Measurements from ENCODE around the gene OR7D4. TPM values are rescaled to one million over a fixed set of nuclear protein-coding genes. Genes with fewer than 3 reads are reported as not detected.
"Not testable (repeated sequence)": the region's sequence is repeated elsewhere in the genome, so short reads cannot be mapped to it uniquely, and the experiment has no call there.

OR7D4 gene
- polyA plus RNA-seq, 1 of the 3 experiments (the other 2 are of a cell fraction), result not detected

- no peaks in the 10 kb centered on the region for H4K20me1 ChIP-seq (ENCODE audit: insufficient read depth)
- H3K4me3 ChIP-seq (ENCODE audit: low read depth in 2 of 2, low read length in 1 of 2), result peak overlapping the region; percentile 19 to 56; a peak in 2 of 4 replicates
- no peaks in the 10 kb centered on the region for H3K36me3 ChIP-seq (replicated peaks in 1 of 2; ENCODE audit: control insufficient read depth in 1 of 2, insufficient read depth in 2 of 2, low read length in 1 of 2)
- no peaks in the 10 kb centered on the region for H3K9me3 ChIP-seq
- H2AFZ ChIP-seq (ENCODE audit: low read depth), result peak overlapping the region; percentile 75; the same call in 1 of the 2 replicates
- WGBS (ENCODE audit: low lambda C conversion rate), result 43% methylated on average over 12 of the region's 13 CpGs
- H3K79me2 ChIP-seq (ENCODE audit: insufficient read depth), result no peaks in the 10 kb centered on the region
- peak overlapping the region; percentile 50; the same call in 1 of the 2 replicates for H3K4me2 ChIP-seq
- TF ChIP-seq EZH2phosphoT487 (IDR thresholded peaks at IDR 0.05; ENCODE audit: borderline replicate concordance, low read depth), result no peak
- TF ChIP-seq USF2 (IDR thresholded peaks at IDR 0.05; ENCODE audit: borderline replicate concordance, low read depth, low read length), result no peak
- no peak for TF ChIP-seq RFX5 (IDR thresholded peaks at IDR 0.05; ENCODE audit: low read length)
- peak; percentile 85 for TF ChIP-seq CTCF (IDR thresholded peaks at IDR 0.05)
- peak; percentile 79 for TF ChIP-seq RAD21 (IDR thresholded peaks at IDR 0.05; ENCODE audit: low read length)
- TF ChIP-seq MEF2A (IDR thresholded peaks at IDR 0.05; ENCODE audit: borderline replicate concordance, low read depth), result no peak
- peak; percentile 72 for TF ChIP-seq SMC3 (IDR thresholded peaks at IDR 0.05; ENCODE audit: low read depth, low read length)
- TF ChIP-seq TEAD4 (IDR thresholded peaks at IDR 0.05; ENCODE audit: borderline replicate concordance, insufficient read depth), result no peak
- no peak for TF ChIP-seq ZBTB33 (IDR thresholded peaks at IDR 0.05; ENCODE audit: borderline replicate concordance, low read depth)
- no peak for TF ChIP-seq CHD2 (IDR thresholded peaks at IDR 0.05; ENCODE audit: low read length, partially characterized antibody)
- H3K4me1 ChIP-seq (ENCODE audit: control insufficient read depth in 1 of 2, insufficient read depth in 2 of 2, low read depth in 1 of 2, low read length in 1 of 2), result no peaks in the 10 kb centered on the region
- no peak overlapping the region for H3K27ac ChIP-seq (ENCODE audit: low read depth in 2 of 2, low read length in 1 of 2)
- ChIA-PET CTCF (interaction anchor here (0.5 to 1.8 kb wide), 40 partner anchors 9 to 1572 kb away, joined by 3 to 7 read pairs (median 4); partner anchors contain the start of genes PCP2, ZNF121, ZNF177 and ZNF266), POLR2A (no interaction called here)
- peak; percentile 55 for DNase-seq
- H3K9ac ChIP-seq, result no peak overlapping the region
- no peaks in the 10 kb centered on the region for H3F3A ChIP-seq (replicated peaks; ENCODE audit: insufficient read depth)
- H3K27me3 ChIP-seq (ENCODE audit: insufficient read depth), result peaks cover 34% of the 10 kb centered on the region
- no peaks in the 10 kb centered on the region for H3K9me2 ChIP-seq
These were observed 13.8 kb downstream of the OR7D4 start for GRCh38 chr19:9205501-9206113.

DNA sequence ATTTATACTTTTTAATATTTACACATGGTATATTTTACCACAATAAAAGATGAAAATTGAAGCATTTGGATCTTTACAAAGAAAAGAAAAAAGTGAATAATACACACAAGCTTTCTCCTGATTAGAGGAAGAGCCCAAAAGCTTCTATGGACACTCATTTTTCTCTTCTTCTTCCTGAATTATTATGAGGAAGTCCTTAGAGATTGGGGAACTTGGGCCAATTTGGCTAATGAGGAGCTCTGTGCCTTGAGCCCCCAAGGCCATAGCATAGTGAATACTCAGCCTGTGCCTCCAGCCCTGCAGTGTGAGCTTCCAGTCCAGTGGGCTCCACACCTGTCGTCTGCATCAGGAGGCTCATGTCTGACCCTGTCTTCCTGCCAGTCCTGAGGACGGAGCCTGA, 21.3 kb downstream of the OR7D4 start:
- H3K27ac ChIP-seq (ENCODE audit: low read depth in 2 of 2, low read length in 1 of 2); CTCF ChIA-PET; POLR2A ChIA-PET; H3K4me3 ChIP-seq (ENCODE audit: low read depth in 2 of 2, low read length in 1 of 2); H3K4me1 ChIP-seq (ENCODE audit: control insufficient read depth in 1 of 2, insufficient read depth in 2 of 2, low read depth in 1 of 2, low read length in 1 of 2); H3K4me2 ChIP-seq; DNase-seq; H3K9me3 ChIP-seq; H3K9ac ChIP-seq; H3K9me2 ChIP-seq; H4K20me1 ChIP-seq (ENCODE audit: insufficient read depth); H3F3A ChIP-seq (replicated peaks; ENCODE audit: insufficient read depth); H3K36me3 ChIP-seq (replicated peaks in 1 of 2; ENCODE audit: control insufficient read depth in 1 of 2, insufficient read depth in 2 of 2, low read length in 1 of 2); H3K79me2 ChIP-seq (ENCODE audit: insufficient read depth); H2AFZ ChIP-seq (ENCODE audit: low read depth): not testable (repeated sequence)
- 0% methylated on average over 1 of the region's 2 CpGs for WGBS (ENCODE audit: low lambda C conversion rate)
- H3K27me3 ChIP-seq (ENCODE audit: insufficient read depth), result peaks cover 15% of the 10 kb centered on the region
